ENCODE data around the gene ZNF841.
A peak's percentile ranks its signal among the peaks of the same experiment; 100 is the strongest.
"Not testable (repeated sequence)": the region's sequence is repeated elsewhere in the genome, so short reads cannot be mapped to it uniquely, and the experiment has no call there.

GRCh38 chr19:52056480-52056879 is 39.1 kb downstream of the ZNF841 start:
- TF ChIP-seq HOXA7 (CRISPR knock-in tag; IDR thresholded peaks at IDR 0.05); KDM4B (CRISPR knock-in tag; IDR thresholded peaks at IDR 0.05); IKZF4 (CRISPR knock-in tag; IDR thresholded peaks at IDR 0.05; ENCODE audit: borderline replicate concordance, low read depth, not compliant biosample characterization); ISL2 (CRISPR knock-in tag; IDR thresholded peaks at IDR 0.05); SAP130 (CRISPR knock-in tag; IDR thresholded peaks at IDR 0.05; ENCODE audit: low read depth); E2F5 (CRISPR knock-in tag; conservative IDR thresholded peaks at IDR 0.05); CTCF (CRISPR knock-in tag; IDR thresholded peaks at IDR 0.05); ZKSCAN1 (IDR thresholded peaks at IDR 0.05; ENCODE audit: low read length); KLF9 (CRISPR knock-in tag; IDR thresholded peaks at IDR 0.05; ENCODE audit: low read depth): not testable (repeated sequence)
- TF ChIP-seq, protein P1, sequence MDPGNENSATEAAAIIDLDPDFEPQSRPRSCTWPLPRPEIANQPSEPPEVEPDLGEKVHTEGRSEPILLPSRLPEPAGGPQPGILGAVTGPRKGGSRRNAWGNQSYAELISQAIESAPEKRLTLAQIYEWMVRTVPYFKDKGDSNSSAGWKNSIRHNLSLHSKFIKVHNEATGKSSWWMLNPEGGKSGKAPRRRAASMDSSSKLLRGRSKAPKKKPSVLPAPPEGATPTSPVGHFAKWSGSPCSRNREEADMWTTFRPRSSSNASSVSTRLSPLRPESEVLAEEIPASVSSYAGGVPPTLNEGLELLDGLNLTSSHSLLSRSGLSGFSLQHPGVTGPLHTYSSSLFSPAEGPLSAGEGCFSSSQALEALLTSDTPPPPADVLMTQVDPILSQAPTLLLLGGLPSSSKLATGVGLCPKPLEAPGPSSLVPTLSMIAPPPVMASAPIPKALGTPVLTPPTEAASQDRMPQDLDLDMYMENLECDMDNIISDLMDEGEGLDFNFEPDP (CRISPR knock-in tag; conservative IDR thresholded peaks at IDR 0.05) = not testable (repeated sequence)
- TF ChIP-seq HNF4A (CRISPR knock-in tag; IDR thresholded peaks at IDR 0.05) = peak; percentile 72

Measured in HepG2 (cell line).